ENCODE results near the gene PKDCC.
"Not testable (repeated sequence)": the region's sequence is repeated elsewhere in the genome, so short reads cannot be mapped to it uniquely, and the experiment has no call there.

The PKDCC gene

GRCh38 chr2:42065753-42066152 lies 17.9 kb downstream of the PKDCC start:
- DNase-seq = not testable (repeated sequence)

- not testable (repeated sequence) for DNase-seq
Observed at GRCh38 chr2:42067001-42067400, 19.2 kb downstream of the PKDCC start.

DNA sequence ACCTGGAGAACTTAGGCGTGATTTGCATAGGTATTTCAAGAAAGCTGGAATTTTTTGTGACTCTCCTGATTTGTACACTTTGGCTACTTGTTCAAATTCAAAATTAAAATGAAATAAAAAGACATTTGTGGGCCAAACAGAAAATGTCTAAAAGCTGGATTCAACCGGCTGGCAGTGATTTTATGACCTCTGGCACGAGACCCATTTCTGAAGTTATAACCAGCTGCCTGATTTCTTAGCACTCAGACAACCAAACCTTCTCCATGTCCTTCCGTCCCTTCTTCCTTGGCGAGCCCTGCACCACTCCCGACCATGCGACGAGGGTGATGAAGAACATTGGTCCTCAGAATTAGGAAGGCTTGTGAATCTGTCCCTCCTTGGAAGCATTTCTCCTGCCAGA lies 19.7 kb downstream of the PKDCC start:
- no peak for DNase-seq

- no peak for DNase-seq
Observed at GRCh38 chr2:42068571-42069178, 20.9 kb downstream of the PKDCC start.

- no peak for DNase-seq
Observed at GRCh38 chr2:42069568-42069967, 21.7 kb downstream of the PKDCC start.

DNA sequence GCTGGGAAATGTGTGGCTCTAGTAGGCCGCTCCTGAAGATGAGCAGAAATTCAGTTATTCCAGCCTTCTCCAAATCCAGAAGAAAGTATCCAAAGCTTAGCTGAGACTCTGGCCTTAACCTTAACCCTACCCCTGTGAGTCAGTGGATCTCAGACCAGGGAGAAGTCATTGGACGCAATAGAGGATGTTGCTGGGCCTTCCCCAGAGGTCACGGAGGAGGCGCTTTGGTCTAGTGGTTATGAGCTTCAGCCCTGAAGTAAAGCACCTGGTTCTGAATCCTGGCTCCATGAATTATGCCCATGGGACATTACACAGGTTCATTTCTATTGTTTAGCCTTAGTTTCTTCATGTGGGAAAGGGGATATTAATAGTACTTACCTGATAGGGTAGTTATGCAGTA lies 24.0 kb downstream of the PKDCC start:
- no peak for DNase-seq

- no peak for DNase-seq
Observed at GRCh38 chr2:42072349-42073118, 24.7 kb downstream of the PKDCC start.

DNA sequence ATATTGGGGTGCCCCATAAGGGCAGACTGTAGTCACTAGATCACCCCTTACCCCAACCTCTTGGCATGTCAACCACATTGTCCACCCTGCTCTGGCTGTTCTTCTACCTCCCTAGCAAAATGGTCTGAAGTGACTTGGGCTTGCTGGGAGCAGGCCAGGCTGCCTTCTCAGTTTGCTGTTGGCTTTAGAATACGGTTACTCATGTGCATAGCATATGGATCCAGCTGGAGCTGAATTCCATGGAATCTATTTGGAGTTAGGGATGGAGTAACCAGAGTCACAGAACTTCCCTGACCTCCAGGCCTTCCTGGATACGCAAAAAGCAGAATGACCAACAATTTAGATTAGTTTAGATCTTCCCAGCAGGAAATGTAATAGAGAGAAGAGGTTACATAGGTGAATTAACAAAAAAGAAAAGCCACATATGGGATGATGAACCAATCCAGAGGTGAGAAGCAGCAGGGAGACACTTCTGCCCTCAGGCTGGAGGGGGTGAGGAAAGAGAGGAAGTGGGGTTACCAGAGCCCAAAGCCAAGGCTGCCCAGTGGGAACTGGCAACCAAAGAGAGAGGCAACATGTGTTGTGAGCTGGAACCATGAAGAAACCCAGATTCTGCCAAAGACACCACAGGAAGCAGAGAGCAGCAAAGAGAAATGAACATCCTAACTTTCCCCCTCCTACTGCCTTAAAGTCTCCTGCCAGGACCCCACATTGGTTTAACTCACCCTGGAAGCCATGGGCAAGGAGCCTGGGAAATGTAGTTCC lies 26.1 kb downstream of the PKDCC start:
- no peak for DNase-seq

DNA sequence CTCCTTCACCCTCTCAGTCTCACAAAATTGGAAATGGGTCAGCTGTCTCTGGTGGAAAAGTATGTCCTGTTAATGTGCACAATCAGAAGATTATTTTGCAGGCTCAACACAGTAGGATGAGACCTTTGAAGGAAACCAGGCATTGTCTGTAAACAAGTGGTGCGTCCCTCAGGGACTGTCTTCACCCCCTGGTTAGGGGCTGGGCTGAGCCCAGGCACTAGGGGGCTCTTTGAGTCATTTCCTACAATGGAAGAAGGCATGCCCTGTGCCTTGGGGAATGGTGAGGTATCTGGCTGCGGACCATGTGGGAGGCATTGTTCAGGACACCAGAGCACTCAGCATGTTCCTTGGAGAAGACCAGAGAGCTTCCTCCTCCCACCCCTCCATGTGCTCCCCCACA lies 26.8 kb downstream of the PKDCC start:
- no peak for DNase-seq

GRCh38 chr2:42076357-42077225 lies 28.8 kb downstream of the PKDCC start:
- DNase-seq = peak; percentile 65

GRCh38 chr2:42077343-42077742 lies 29.5 kb downstream of the PKDCC start:
- DNase-seq = no peak

DNA sequence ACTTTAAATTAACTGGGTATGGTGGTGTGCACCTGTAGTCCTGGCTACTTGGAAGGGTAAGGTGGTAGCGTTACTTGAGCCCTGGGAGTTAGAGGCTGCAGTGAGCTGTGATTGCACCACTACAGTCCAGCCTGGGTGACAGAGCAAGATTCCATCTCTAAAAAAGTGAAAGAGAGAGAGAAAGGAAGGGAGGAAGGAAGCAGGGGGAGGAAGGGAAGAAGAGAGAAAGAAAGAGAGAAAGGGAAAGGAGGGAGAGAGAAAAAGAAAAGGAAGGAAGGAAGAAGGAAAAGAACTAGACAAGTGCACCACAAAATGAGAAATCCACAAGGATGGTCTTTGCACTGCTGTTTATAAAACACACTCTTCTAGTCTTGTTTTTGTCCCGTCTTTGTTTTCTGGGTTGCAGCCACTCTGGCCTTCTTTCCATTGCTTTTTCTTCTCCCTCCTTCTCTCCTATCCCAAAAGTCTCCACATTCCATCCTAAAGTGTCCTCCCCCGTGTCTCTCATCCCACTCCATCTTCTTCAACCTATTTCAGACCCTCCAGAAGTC lies 32.0 kb downstream of the PKDCC start:
- no peak for DNase-seq

DNA sequence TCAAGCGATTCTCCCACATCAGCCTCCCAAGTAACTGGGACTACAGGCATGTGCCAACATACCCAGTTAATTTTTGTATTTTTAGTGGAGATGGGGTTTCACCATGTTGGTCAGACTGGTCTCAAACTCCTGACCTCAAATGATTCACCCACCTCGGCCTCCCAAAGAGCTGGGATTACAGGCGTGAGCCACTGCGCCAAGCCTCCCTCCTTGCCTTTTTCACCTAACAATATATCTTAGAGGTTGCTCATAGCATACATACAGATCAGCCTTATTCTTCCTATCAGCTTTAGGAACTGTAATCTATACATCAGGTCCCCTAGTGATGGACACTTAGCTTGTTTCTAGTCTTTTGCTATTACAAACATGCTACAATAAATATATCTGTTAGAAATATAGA lies 33.3 kb downstream of the PKDCC start:
- not testable (repeated sequence) for DNase-seq

DNA sequence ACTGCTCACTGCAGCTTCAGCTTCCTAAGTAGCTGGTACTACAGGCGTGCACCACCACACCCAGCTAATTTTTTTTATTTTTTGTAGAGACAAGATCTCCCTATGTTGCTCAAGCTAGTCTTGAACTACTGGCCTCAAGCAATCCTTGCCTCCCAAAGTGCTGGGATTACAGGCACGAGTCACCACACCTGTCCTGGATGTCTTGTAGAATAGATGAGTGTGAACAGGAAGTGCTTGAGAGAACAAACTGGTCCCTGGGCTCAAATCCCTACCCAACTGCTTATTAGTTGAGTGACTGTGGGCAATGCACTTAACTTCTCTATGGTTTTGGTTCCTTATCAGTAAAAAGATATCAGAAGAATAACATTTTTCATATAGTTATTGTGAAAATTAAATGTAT lies 34.2 kb downstream of the PKDCC start:
- DNase-seq = no peak

DNA sequence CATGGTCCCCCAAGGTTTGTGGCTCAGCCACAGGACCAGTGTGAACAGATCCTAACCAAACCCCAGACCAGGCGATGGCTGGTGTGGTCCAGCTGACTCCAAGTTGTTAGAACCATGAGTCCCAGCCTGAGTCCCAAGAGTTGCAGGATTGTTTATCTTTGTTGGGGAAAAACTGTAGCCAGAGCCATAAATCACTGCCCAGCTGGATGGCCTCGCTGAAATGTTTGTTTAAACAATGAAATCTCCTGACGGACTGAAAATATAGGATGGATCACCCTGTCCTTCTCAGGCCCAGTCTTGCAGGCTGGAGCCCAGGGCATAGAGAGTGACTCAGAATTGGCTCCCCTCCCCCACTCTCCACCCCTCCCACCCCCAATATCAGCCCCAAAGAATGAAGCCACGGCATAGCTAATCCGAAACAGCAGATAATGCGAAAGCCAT lies 36.4 kb downstream of the PKDCC start:
- no peak for DNase-seq

DNA sequence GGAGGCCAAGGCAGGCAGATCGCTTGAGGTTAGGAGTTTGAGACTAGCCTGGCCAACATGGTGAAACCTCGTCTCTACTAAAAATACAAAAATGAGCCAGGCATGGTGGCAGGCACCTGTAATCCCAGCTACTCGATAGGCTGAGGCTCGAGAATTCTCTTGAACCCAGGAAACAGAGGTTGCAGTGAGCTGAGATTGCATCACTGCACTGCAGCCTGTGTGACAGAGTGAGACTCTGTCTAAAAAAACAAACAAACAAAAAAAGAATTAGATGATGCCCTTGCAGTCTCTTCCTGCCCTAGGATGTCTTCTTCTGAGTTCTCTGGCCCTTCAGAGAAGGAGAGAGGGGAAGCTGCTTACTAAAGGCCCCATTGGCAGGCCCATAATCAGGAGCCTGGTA lies 37.2 kb downstream of the PKDCC start:
- DNase-seq = not testable (repeated sequence)

DNA sequence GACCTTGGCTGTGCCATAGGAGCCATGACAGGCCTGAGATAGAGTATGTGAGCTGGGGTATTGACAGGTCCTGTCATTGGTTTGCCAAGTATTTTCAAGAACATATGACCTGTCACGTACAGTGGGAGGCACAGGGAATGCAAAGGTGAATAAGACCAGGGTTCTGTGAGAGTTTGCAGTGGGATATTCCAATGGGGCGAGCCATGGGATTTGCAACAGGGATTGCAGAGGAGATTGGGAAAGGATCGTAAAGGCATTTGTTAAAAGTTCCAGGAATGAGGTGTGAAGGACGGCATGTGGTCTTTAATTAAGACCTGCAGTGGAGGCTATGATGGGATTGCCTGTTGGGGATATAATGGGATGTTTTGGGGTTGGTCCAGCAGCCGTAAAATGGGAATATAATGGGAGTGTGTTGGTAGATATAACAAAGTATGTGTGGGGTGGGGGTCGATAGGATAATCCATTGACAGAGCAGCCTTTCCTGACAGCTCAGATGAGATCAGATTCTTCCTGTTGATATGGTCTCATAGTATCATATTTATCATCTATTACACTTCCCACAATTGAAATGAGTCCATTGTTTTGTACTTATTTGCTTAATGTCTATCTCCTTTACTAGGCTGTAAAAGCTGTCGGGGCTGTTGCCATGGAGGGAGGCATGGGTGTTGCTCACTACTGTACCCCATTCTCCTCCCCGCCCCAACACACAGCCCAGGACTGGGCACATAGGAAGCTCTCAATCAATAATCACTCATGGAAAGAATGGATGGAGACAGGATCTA lies 38.1 kb downstream of the PKDCC start:
- DNase-seq = no peak

- DNase-seq = peak; percentile 60
Observed at GRCh38 chr2:42086500-42086953, 38.7 kb downstream of the PKDCC start.

DNA sequence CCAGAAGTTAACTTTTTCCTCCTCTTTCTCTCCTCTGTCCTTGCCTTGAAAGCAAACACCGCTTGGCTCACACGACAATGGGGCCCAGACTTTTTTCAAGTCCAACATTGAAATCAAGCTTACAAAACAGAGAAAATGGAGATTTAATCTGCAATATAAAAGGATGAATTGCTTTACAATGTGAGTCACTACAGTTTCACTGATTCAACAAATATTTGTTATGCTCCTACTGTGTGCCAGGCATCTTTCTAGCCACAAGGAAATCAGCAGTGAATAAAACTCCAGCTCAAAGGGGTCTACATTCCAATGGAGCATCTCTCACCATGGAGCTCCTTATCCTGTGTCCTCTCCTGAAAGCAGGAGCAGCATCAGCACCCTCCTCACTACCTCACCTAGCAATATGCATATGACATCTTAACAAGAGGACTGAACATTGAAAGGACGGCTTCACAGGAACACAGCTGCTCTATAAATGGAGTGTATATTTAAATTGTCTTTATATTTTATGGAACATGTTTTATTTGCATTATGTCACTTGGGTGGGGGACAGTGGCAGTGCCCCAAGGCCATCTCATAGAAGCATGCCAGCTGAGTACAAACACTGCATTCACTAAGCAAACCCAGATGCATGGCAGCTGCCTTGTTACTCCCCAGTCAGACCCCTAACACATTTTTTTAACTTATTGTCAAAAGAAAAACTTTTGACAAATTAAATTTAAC lies 39.5 kb downstream of the PKDCC start:
- DNase-seq = no peak

DNA sequence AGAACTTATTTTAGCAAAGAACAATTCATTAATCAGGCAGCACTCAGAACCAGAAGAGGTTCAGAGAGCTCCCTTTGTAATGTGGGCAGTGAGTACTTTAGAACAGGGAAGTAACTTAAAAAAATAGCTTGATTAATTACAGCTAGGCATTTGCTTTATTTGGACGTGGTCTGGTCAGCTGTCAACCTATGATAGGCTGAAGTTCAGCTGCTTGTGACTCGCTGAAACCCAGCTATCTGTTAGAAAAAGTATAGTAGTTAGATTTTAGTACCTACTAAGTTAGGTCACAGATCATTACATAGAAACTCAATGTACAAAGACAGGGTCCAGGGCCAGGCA lies 40.0 kb downstream of the PKDCC start:
- no peak for DNase-seq

DNA sequence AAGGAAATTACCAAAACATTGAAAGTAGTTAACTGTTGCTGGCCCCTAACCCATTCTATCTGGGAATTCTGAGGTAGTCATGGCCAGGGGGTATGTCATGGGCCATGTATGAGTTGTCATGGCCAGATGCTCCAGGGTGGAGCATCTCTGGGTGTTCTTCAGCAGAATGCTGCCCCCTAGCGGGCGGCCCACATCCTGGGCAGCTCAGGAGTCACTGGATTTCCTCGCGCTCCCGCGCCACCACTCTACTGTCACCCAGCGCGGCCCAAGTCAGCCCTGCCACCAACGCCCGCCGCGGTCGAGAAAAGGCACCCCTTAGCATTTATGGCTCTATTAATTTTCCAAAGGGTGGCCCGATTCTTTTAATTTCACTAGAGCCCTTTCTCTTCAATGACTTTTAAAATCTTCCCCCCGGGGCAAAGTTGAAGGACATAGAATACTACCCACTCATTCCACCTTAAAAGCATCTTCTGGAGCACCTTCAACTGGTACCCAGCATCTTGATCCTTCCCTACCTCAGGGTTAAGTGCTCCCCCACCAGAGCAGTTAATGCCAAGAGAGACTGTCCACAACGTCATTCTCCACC lies 41.6 kb downstream of the PKDCC start:
- DNase-seq = peak; percentile 54
